Esophagus muscularis mucosa (tissue), 4 donors: ENCODE measurements around the gene CD6. TPM values are rescaled to one million over a fixed set of nuclear protein-coding genes. Genes with fewer than 3 reads are reported as not detected.

Experiments
- DNase-seq: peaks from one replicate; pipeline ENCODE4 v3.0.0-alpha.2; 2017; ENCODE audit errors: extremely low spot score
- H3K27ac ChIP-seq, 4 donors: fragments of 200-600 bp; sonication (generic); replicated peaks in 1 of 4; 1 replicate in 3 of 4; 2 replicates in 1 of 4; pipeline ENCODE4 v1.5.1; 2016 to 2019; ENCODE audit warnings: mild to moderate bottlenecking in 1 of 4
- H3K27me3 ChIP-seq, 4 donors: fragments of 200-600 bp; sonication (generic); one replicate each; pipeline versions ENCODE4 v1.5.1 to v1.6.0; 2016 to 2019
- H3K36me3 ChIP-seq, 4 donors: fragments of 200-600 bp; sonication (generic); one replicate each; pipeline ENCODE4 v1.5.1; 2016 to 2019
- H3K4me1 ChIP-seq, 4 donors: fragments of 200-600 bp; sonication (generic); one replicate each; pipeline ENCODE4 v1.5.1; 2016 to 2019
- H3K4me3 ChIP-seq, 4 donors: fragments of 200-600 bp; sonication (generic); 1 replicate in 2 of 4; 2 replicates in 2 of 4; pipeline ENCODE4 v1.5.1; 2016 to 2019; ENCODE audit warnings: mild to moderate bottlenecking in 4 of 4, moderate library complexity in 1 of 4
- H3K9me3 ChIP-seq, 4 donors: fragments of 200-600 bp; sonication (generic); 1 replicate in 3 of 4; 2 replicates in 1 of 4; pipeline ENCODE4 v1.5.1; 2016 to 2019
- EP300 ChIP-seq: sonication (generic); formaldehyde crosslinking; IDR thresholded peaks from one replicate; pipeline ENCODE4 v1.6.1; 2017; ENCODE audit warnings: antibody characterized with exemption
- POLR2A ChIP-seq: fragments of 450-650 bp; IDR thresholded peaks from one replicate; pipeline ENCODE4 v1.6.1; 2017; ENCODE audit warnings: antibody characterized with exemption, moderate library complexity, mild to moderate bottlenecking, low read depth
- POLR2AphosphoS5 ChIP-seq, 2 donors: sonication (generic); formaldehyde crosslinking; IDR thresholded peaks; one replicate each; pipeline ENCODE4 v1.6.1; 2017; ENCODE audit warnings: antibody characterized with exemption in 2 of 2
- WGBS: methylation state at CpG from one replicate; pipeline ENCODE4 v1.1.5; 2018; 5-methylcytosine and 5-hydroxymethylcytosine counted together
- intact Hi-C: fragments of 100-400 bp; cut with DNase I; formaldehyde crosslinking; loops from one replicate; pipeline ENCODE4 v1.15.1; 2023
- total RNA-seq, 4 donors: library from RNA; depleted of rRNA; stranded (reverse); fragments of >200 nt; gene quantifications; one replicate each; pipeline versions ENCODE4 v1.1.0 to v1.2.1, GENCODE V29; 2016
- TF ChIP-seq, protein P1 (sequence below), 3 experiments: fragments of 200-600 bp in 2 of 3; fragments of 450-650 bp in 1 of 3; sonication (generic) in 2 of 3; IDR thresholded peaks; one replicate each; pipeline ENCODE4 v1.5.1; 2017 to 2019; ENCODE audit warnings: antibody characterized with exemption in 3 of 3, mild to moderate bottlenecking in 2 of 3, moderate library complexity in 1 of 3

Gene CD6
- total RNA-seq, 4 donors from 2014 or later = 0.32 to 2.2 (median 1.3) TPM; not detected in 1

DNA sequence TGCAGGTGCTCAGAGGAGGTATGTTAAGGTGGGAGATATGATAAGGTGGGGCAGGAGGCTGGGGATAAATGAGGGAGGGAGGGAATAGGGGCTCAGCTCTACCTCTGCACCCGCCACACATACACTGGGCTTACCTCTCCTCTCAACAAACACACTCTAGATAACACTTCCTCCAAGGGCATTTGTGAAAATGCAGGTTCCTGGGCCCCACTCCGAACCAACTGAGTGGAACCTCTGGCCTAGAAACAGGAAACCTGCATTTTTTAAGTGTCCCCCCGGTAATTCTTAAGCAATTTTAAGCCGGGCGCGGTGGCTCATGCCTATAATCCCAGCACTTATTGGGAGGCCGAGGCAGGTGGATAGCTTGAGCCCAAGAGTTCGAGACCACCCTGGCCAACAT lies 84.3 kb downstream of the CD6 start:
- Histone ChIP-seq H3K27ac (no peak overlapping the region), H3K9me3 (no peaks in the 10 kb centered on the region), H3K4me1 (peaks cover 0 to 6% (median 0%) of the 10 kb centered on the region in 4 donors), H3K27me3 (no peaks in the 10 kb centered on the region), H3K36me3 (no peaks in the 10 kb centered on the region), H3K4me3 (no peak overlapping the region)
- 94% methylated on average over 8 of the region's 8 CpGs for WGBS
- intact Hi-C loops = no loop called here
- DNase-seq = no peak
- TF ChIP-seq EP300 = no peak
- TF ChIP-seq, protein P1, sequence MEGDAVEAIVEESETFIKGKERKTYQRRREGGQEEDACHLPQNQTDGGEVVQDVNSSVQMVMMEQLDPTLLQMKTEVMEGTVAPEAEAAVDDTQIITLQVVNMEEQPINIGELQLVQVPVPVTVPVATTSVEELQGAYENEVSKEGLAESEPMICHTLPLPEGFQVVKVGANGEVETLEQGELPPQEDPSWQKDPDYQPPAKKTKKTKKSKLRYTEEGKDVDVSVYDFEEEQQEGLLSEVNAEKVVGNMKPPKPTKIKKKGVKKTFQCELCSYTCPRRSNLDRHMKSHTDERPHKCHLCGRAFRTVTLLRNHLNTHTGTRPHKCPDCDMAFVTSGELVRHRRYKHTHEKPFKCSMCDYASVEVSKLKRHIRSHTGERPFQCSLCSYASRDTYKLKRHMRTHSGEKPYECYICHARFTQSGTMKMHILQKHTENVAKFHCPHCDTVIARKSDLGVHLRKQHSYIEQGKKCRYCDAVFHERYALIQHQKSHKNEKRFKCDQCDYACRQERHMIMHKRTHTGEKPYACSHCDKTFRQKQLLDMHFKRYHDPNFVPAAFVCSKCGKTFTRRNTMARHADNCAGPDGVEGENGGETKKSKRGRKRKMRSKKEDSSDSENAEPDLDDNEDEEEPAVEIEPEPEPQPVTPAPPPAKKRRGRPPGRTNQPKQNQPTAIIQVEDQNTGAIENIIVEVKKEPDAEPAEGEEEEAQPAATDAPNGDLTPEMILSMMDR (IDR thresholded peaks at IDR 0.05) = no peak
- TF ChIP-seq POLR2AphosphoS5 (IDR thresholded peaks at IDR 0.05) = no peak
- no peak for TF ChIP-seq POLR2A

DNA sequence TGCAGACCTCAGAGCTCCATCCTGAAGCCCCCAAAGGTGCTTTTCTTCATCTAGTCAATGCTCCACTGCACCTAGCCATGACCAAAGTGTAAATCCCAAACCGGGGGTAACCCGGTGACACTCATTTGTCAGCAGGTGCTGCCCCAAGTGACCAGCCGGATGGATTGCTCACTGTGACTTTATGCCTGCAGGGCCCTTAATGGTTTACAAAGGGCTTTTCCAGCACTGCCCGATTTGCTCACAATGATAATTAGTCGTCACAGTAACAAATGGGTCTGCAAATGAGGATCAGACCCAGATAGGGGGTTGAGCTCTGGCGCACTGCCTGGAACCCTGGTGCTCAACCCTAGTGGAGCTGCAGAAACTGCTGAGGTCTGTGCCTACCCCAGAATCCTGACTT lies 85.1 kb downstream of the CD6 start:
- Histone ChIP-seq H3K4me3 (no peak overlapping the region), H3K36me3 (no peaks in the 10 kb centered on the region), H3K27me3 (no peaks in the 10 kb centered on the region), H3K27ac (no peak overlapping the region), H3K9me3 (no peaks in the 10 kb centered on the region), H3K4me1 (peaks cover 0 to 6% (median 0%) of the 10 kb centered on the region in 4 donors)
- WGBS = 79% methylated on average over 5 of the region's 6 CpGs
- no peak for DNase-seq
- intact Hi-C loops = no loop called here
- no peak for TF ChIP-seq EP300
- TF ChIP-seq, protein P1 (IDR thresholded peaks at IDR 0.05) = no peak
- TF ChIP-seq POLR2AphosphoS5 (IDR thresholded peaks at IDR 0.05) = no peak
- TF ChIP-seq POLR2A = no peak

DNA sequence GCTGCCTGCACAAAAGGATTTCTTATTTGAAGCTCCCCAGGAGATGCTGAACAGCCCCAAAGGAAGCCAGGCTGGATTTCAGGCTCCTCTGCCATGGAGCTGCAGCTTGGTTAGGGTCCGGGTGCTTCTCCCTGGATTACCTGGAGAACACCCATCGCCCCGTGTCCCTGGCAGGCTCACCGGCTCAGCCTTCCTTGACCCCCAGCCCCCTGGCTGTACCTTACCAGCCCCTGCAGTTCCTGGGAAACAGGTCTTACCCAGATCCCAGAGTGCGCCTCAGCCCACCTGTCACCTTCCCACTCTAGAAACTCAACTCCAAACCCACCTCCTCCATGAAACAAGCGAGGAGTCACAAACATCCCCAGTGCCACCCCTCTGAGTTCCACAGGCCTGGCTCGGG lies 85.5 kb downstream of the CD6 start:
- TF ChIP-seq, protein P1 (IDR thresholded peaks at IDR 0.05) = no peak
- no peak for TF ChIP-seq POLR2A
- TF ChIP-seq POLR2AphosphoS5 (IDR thresholded peaks at IDR 0.05) = no peak
- no peak for TF ChIP-seq EP300
- Histone ChIP-seq H3K4me3 (no peak overlapping the region), H3K36me3 (no peaks in the 10 kb centered on the region), H3K27me3 (no peaks in the 10 kb centered on the region), H3K27ac (no peak overlapping the region), H3K9me3 (no peaks in the 10 kb centered on the region), H3K4me1 (peaks cover 0 to 6% (median 0%) of the 10 kb centered on the region in 4 donors)
- no peak for DNase-seq
- intact Hi-C loops = no loop called here
- WGBS = 83% methylated on average over 7 of the region's 7 CpGs

DNA sequence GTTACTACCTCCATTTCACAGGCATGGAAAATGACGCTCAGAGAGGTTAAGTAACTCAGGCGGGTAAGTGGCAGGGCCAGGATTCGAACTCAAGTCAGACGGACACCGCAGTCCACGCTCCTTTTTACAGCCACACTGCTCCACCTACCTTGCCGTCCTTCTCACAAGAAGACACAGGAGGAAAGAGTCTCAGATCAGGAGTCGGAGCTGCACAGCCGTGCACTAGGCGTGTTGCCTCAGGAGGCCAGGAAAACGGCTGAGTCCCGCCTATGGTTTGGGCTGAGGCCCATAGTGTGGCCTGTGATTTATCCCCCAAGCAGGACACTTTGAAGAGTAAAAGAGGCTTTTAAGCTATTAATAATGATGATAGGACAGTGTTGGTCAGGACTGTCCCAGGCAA lies 86.1 kb downstream of the CD6 start:
- no peaks in the 10 kb centered on the region for H3K36me3 ChIP-seq
- 88% methylated on average over 12 of the region's 12 CpGs for WGBS
- DNase-seq = no peak
- H3K9me3 ChIP-seq = no peaks in the 10 kb centered on the region
- no peak overlapping the region for H3K4me3 ChIP-seq
- intact Hi-C loops = no loop called here
- peaks cover 0 to 6% (median 0%) of the 10 kb centered on the region in 4 donors for H3K4me1 ChIP-seq
- H3K27me3 ChIP-seq = no peaks in the 10 kb centered on the region
- no peak overlapping the region for H3K27ac ChIP-seq
- TF ChIP-seq POLR2A (no peak), POLR2AphosphoS5 (IDR thresholded peaks at IDR 0.05) (no peak), EP300 (no peak)
- TF ChIP-seq, protein P1 (IDR thresholded peaks at IDR 0.05) = no peak

DNA sequence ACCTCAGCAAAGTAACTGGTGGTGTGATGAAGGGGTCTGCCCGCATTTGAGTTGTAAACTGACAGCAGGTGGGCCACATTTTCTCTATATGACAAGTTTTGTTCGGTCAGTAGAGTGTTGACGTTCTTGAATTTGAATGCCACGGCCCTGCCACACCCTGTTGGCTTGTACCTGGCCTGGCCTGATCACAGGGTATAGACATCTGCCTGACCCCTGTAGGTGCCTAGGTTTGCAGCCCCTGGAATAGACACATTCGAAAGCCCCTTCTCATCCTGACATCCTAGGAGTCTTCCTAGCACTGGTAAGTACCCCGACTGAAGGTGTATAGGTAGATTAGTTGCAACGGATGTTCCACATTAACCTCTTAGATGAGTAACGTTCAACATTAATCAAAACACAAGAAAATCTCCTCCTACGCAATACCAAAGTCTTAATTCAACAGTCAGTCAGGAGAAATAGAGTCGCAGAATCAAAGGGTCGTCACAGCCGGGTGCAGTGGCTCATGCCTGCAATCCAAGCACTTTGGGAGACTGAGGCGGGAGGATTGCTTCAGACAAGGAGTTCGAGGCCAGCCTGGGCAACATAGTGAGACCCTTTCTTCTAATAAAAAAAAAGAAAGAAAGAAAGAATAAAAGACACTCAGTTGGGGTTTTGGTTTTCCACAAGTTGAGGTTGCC lies 87.2 kb downstream of the CD6 start:
- H3K27ac ChIP-seq = no peak overlapping the region
- TF ChIP-seq POLR2AphosphoS5 (IDR thresholded peaks at IDR 0.05) (no peak), EP300 (no peak), POLR2A (no peak)
- TF ChIP-seq, protein P1 (IDR thresholded peaks at IDR 0.05) = no peak
- intact Hi-C loops = no loop called here

More for the DNA sequence above, 87.2 kb downstream of the CD6 start:
- Histone ChIP-seq H3K36me3 (no peaks in the 10 kb centered on the region), H3K27me3 (no peaks in the 10 kb centered on the region), H3K4me3 (no peak overlapping the region), H3K4me1 (no peaks in the 10 kb centered on the region), H3K9me3 (no peaks in the 10 kb centered on the region)
- no peak for DNase-seq
- 88% methylated on average over 14 of the region's 14 CpGs for WGBS
